Measurements from ENCODE around the gene IFRD2. TPM values are rescaled to one million over a fixed set of nuclear protein-coding genes. Genes with fewer than 3 reads are reported as not detected.
A peak's percentile ranks its signal among the peaks of the same experiment; 100 is the strongest.

Gene IFRD2
- total RNA-seq, 5 donors from 2014 or later (not counting 1 experiment from before 2014, with no cell fraction given), result 50.0 to 91.2 (median 75.9) TPM

GRCh38 chr3:50318615-50319014 is 26.4 kb upstream of the IFRD2 start:
- H3K27me3 Mint-ChIP-seq, result no peaks in the 10 kb centered on the region
- Histone ChIP-seq H3K27me3 (replicated peaks in 1 of 2; ENCODE audit: control insufficient read depth in 2 of 2, extremely low read depth in 1 of 2, insufficient read depth in 2 of 2, low read length in 1 of 2) (no peaks in the 10 kb centered on the region), H3K27ac (ENCODE audit: low read length) (no peak overlapping the region), H3K36me3 (ENCODE audit: control insufficient read depth in 2 of 2, extremely low read depth in 1 of 2, insufficient read depth in 1 of 2, low read length in 1 of 2) (no peaks in the 10 kb centered on the region), H3K4me1 (ENCODE audit: control insufficient read depth in 1 of 2, extremely low read depth in 1 of 2, insufficient read depth in 2 of 2, low read length in 2 of 2) (peaks cover 6 to 68% of the 10 kb centered on the region in 2 experiments), H3K9me3 (no peaks in the 10 kb centered on the region), H3K4me3 (ENCODE audit: control insufficient read depth in 1 of 2, extremely low read depth in 1 of 2, low read length in 1 of 2) (no peak overlapping the region)
- WGBS (ENCODE audit: insufficient coverage), result 78% methylated on average over 4 of the region's 10 CpGs
- no peaks in the 10 kb centered on the region for H3K36me3 Mint-ChIP-seq
- DNase-seq (no peak), ATAC-seq (replicated peaks in 1 of 4) (no peak)
- H3K4me3 Mint-ChIP-seq, result no peak overlapping the region
- POLR2A ChIA-PET, result interaction anchor here in 1 of 2 donors (0.5 kb wide), 1 partner anchor 8 kb away, joined by 5 read pairs; no protein-coding TSS in a partner anchor
- CTCF ChIA-PET, result interaction anchor here in 1 of 2 donors (0.7 kb wide), 1 partner anchor 18 kb away, joined by 3 read pairs; no protein-coding TSS in a partner anchor
- H3K27ac Mint-ChIP-seq, result peak overlapping the region in 1 of 2 donors; percentile 28
- H3K4me1 Mint-ChIP-seq, result peaks cover 26 to 52% (median 37%) of the 10 kb centered on the region in 3 donors
- H3K9me3 Mint-ChIP-seq, result no peaks in the 10 kb centered on the region

GRCh38 chr3:50318163-50318562 is 25.9 kb upstream of the IFRD2 start:
- Mint-ChIP-seq H3K4me3 (no peak overlapping the region), H3K4me1 (peaks cover 26 to 52% (median 37%) of the 10 kb centered on the region in 3 donors), H3K36me3 (no peaks in the 10 kb centered on the region), H3K27me3 (no peaks in the 10 kb centered on the region), H3K27ac (no peak overlapping the region), H3K9me3 (no peaks in the 10 kb centered on the region)
- H3K4me3 ChIP-seq (ENCODE audit: control insufficient read depth in 1 of 2, extremely low read depth in 1 of 2, low read length in 1 of 2), result no peak overlapping the region
- ChIA-PET CTCF (interaction anchor here in 1 of 2 donors (0.7 to 1.8 kb wide), 2 partner anchors 19 kb away, joined by 3 to 7 read pairs; partner anchors contain the start of genes HYAL3 and NAA80), POLR2A (interaction anchor here in 1 of 2 donors (0.6 kb wide), 1 partner anchor 11 kb away, joined by 3 read pairs; no protein-coding TSS in a partner anchor)
- peaks cover 6 to 68% of the 10 kb centered on the region in 2 experiments for H3K4me1 ChIP-seq (ENCODE audit: control insufficient read depth in 1 of 2, extremely low read depth in 1 of 2, insufficient read depth in 2 of 2, low read length in 2 of 2)
- H3K36me3 ChIP-seq (ENCODE audit: control insufficient read depth in 2 of 2, extremely low read depth in 1 of 2, insufficient read depth in 1 of 2, low read length in 1 of 2), result no peaks in the 10 kb centered on the region
- ATAC-seq (replicated peaks in 1 of 4) (no peak), DNase-seq (no peak)
- H3K27ac ChIP-seq (ENCODE audit: low read length), result no peak overlapping the region
- H3K9me3 ChIP-seq, result no peaks in the 10 kb centered on the region
- 92% methylated on average over 10 of the region's 11 CpGs for WGBS (ENCODE audit: insufficient coverage)
- H3K27me3 ChIP-seq (replicated peaks in 1 of 2; ENCODE audit: control insufficient read depth in 2 of 2, extremely low read depth in 1 of 2, insufficient read depth in 2 of 2, low read length in 1 of 2), result no peaks in the 10 kb centered on the region

GRCh38 chr3:50317300-50317699 is 25.1 kb upstream of the IFRD2 start:
- POLR2A ChIA-PET, result interaction anchor here in 1 of 2 donors (0.6 kb wide), 1 partner anchor 10 kb away, joined by 3 read pairs; no protein-coding TSS in a partner anchor
- Histone ChIP-seq H3K27ac (ENCODE audit: low read length) (peak overlapping the region; percentile 63), H3K4me1 (ENCODE audit: control insufficient read depth in 1 of 2, extremely low read depth in 1 of 2, insufficient read depth in 2 of 2, low read length in 2 of 2) (peaks cover 6 to 63% of the 10 kb centered on the region in 2 experiments), H3K9me3 (no peaks in the 10 kb centered on the region), H3K36me3 (ENCODE audit: control insufficient read depth in 2 of 2, extremely low read depth in 1 of 2, insufficient read depth in 1 of 2, low read length in 1 of 2) (no peaks in the 10 kb centered on the region), H3K27me3 (replicated peaks in 1 of 2; ENCODE audit: control insufficient read depth in 2 of 2, extremely low read depth in 1 of 2, insufficient read depth in 2 of 2, low read length in 1 of 2) (no peaks in the 10 kb centered on the region), H3K4me3 (ENCODE audit: control insufficient read depth in 1 of 2, extremely low read depth in 1 of 2, low read length in 1 of 2) (peak overlapping the region in 1 of 2 donors; percentile 19)
- Mint-ChIP-seq H3K36me3 (no peaks in the 10 kb centered on the region), H3K27me3 (no peaks in the 10 kb centered on the region), H3K4me3 (no peak overlapping the region), H3K27ac (peak overlapping the region; percentile 92 to 95), H3K4me1 (peaks cover 26 to 46% (median 37%) of the 10 kb centered on the region in 3 donors), H3K9me3 (no peaks in the 10 kb centered on the region)
- DNase-seq, result no peak
- ATAC-seq (replicated peaks in 1 of 4), result no peak
- CTCF ChIA-PET, result interaction anchor here in 1 of 2 donors (1.8 kb wide), 1 partner anchor 18 kb away, joined by 7 read pairs; the partner anchor contains the start of genes HYAL3 and NAA80
- 79% methylated on average over 3 of the region's 6 CpGs for WGBS (ENCODE audit: insufficient coverage)

DNA sequence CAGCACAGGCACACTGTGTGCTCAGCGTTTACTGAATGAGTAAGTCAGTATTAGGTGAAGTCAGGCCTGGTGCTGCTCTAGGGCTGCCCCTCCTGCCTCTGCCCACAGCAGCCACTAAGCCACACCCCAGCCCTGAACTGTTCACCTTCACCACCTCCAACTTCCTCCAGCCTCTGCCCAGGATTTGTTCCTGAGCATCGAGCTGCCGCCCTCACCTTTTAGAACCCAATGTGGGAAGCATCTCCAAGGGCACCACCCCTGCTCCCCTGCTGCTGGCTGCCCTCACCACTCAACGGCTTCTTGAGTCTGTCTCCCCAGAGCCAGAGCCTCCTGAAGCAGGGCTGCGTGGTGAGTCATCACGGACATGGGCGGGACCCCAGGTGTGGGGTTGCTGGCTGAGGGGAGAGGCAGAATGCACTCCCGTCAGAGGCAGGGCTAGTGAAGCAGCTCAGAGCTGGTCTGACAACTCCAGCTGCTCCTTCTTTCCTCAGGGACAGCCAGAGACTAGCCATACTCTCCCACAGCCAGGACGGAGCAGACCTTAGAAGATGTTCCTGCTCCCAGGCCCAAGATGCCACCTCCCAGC is 24.5 kb upstream of the IFRD2 start:
- peak overlapping the region; percentile 63 for H3K27ac ChIP-seq (ENCODE audit: low read length)
- H3K4me1 Mint-ChIP-seq, result peaks cover 26 to 46% (median 37%) of the 10 kb centered on the region in 3 donors
- H3K36me3 Mint-ChIP-seq, result no peaks in the 10 kb centered on the region
- peak overlapping the region in 1 of 2 donors; percentile 19 for H3K4me3 ChIP-seq (ENCODE audit: control insufficient read depth in 1 of 2, extremely low read depth in 1 of 2, low read length in 1 of 2)
- ATAC-seq (replicated peaks in 1 of 4) (peak; percentile 26 to 69 (median 62)), DNase-seq (peak in 33 of 35 experiments; percentile 25 to 77 (median 52))
- H3K27me3 Mint-ChIP-seq, result no peaks in the 10 kb centered on the region
- H3K36me3 ChIP-seq (ENCODE audit: control insufficient read depth in 2 of 2, extremely low read depth in 1 of 2, insufficient read depth in 1 of 2, low read length in 1 of 2), result no peaks in the 10 kb centered on the region
- peak overlapping the region; percentile 55 to 69 (median 61) for H3K4me3 Mint-ChIP-seq
- H3K9me3 Mint-ChIP-seq, result no peaks in the 10 kb centered on the region
- no peaks in the 10 kb centered on the region for H3K27me3 ChIP-seq (replicated peaks in 1 of 2; ENCODE audit: control insufficient read depth in 2 of 2, extremely low read depth in 1 of 2, insufficient read depth in 2 of 2, low read length in 1 of 2)
- H3K27ac Mint-ChIP-seq, result peak overlapping the region; percentile 92 to 95
- H3K9me3 ChIP-seq, result no peaks in the 10 kb centered on the region
- ChIA-PET POLR2A (no interaction called here), CTCF (interaction anchor here in 1 of 2 donors (1.8 kb wide), 1 partner anchor 17 kb away, joined by 7 read pairs; the partner anchor contains the start of genes HYAL3 and NAA80)
- peaks cover 5 to 57% of the 10 kb centered on the region in 2 experiments for H3K4me1 ChIP-seq (ENCODE audit: control insufficient read depth in 1 of 2, extremely low read depth in 1 of 2, insufficient read depth in 2 of 2, low read length in 2 of 2)
- WGBS (ENCODE audit: insufficient coverage), result 33% methylated on average over 3 of the region's 9 CpGs

DNA sequence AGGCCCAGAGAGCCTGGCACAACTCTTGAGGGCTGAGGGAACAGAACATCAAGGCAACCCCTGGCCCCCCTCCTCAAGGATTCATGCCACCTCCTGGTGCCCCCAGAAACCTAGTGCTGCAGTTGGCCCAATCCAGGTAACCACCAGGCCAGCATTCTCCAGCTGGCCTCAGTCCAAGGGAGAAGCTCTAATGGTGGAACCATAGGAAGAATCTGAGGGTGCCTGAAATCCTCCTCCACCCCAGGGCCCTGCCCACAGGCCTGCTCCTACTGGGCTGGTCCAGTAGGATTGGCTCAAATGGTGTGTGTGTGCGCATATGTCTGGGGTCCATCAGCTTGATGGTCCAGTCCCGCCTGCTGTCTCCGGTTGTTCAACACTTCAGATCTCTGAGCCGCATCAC is 22.6 kb upstream of the IFRD2 start:
- peaks cover 0 to 42% of the 10 kb centered on the region in 2 experiments for H3K4me1 ChIP-seq (ENCODE audit: control insufficient read depth in 1 of 2, extremely low read depth in 1 of 2, insufficient read depth in 2 of 2, low read length in 2 of 2)
- DNase-seq, result no peak
- H3K27ac ChIP-seq (ENCODE audit: low read length), result no peak overlapping the region
- Mint-ChIP-seq H3K36me3 (no peaks in the 10 kb centered on the region), H3K9me3 (no peaks in the 10 kb centered on the region), H3K27me3 (no peaks in the 10 kb centered on the region), H3K27ac (peak overlapping the region in 1 of 2 donors; percentile 76), H3K4me3 (no peak overlapping the region), H3K4me1 (peaks cover 16 to 37% (median 28%) of the 10 kb centered on the region in 3 donors)
- no peaks in the 10 kb centered on the region for H3K9me3 ChIP-seq
- no peaks in the 10 kb centered on the region for H3K36me3 ChIP-seq (ENCODE audit: control insufficient read depth in 2 of 2, extremely low read depth in 1 of 2, insufficient read depth in 1 of 2, low read length in 1 of 2)
- CTCF ChIA-PET, result no interaction called here
- ATAC-seq (replicated peaks in 1 of 4), result no peak
- H3K4me3 ChIP-seq (ENCODE audit: control insufficient read depth in 1 of 2, extremely low read depth in 1 of 2, low read length in 1 of 2), result no peak overlapping the region
- no peaks in the 10 kb centered on the region for H3K27me3 ChIP-seq (replicated peaks in 1 of 2; ENCODE audit: control insufficient read depth in 2 of 2, extremely low read depth in 1 of 2, insufficient read depth in 2 of 2, low read length in 1 of 2)
- whole genome bisulfite sequencing (ENCODE audit: insufficient coverage), result 100% methylated on average over 3 of the region's 4 CpGs
- POLR2A ChIA-PET, result interaction anchor here in 1 of 2 donors (0.6 kb wide), 1 partner anchor 535 kb away, joined by 3 read pairs; no protein-coding TSS in a partner anchor

- Histone ChIP-seq H3K27me3 (replicated peaks in 1 of 2; ENCODE audit: control insufficient read depth in 2 of 2, extremely low read depth in 1 of 2, insufficient read depth in 2 of 2, low read length in 1 of 2) (no peaks in the 10 kb centered on the region), H3K4me3 (ENCODE audit: control insufficient read depth in 1 of 2, extremely low read depth in 1 of 2, low read length in 1 of 2) (no peak overlapping the region), H3K9me3 (no peaks in the 10 kb centered on the region), H3K27ac (ENCODE audit: low read length) (no peak overlapping the region), H3K4me1 (ENCODE audit: control insufficient read depth in 1 of 2, extremely low read depth in 1 of 2, insufficient read depth in 2 of 2, low read length in 2 of 2) (peaks cover 0 to 38% of the 10 kb centered on the region in 2 experiments), H3K36me3 (ENCODE audit: control insufficient read depth in 2 of 2, extremely low read depth in 1 of 2, insufficient read depth in 1 of 2, low read length in 1 of 2) (no peaks in the 10 kb centered on the region)
- no peaks in the 10 kb centered on the region for H3K27me3 Mint-ChIP-seq
- H3K27ac Mint-ChIP-seq, result no peak overlapping the region
- no peak for DNase-seq
- peaks cover 12 to 32% (median 24%) of the 10 kb centered on the region in 3 donors for H3K4me1 Mint-ChIP-seq
- WGBS (ENCODE audit: insufficient coverage), result 93% methylated on average over 3 of the region's 3 CpGs
- no peaks in the 10 kb centered on the region for H3K36me3 Mint-ChIP-seq
- CTCF ChIA-PET, result interaction anchor here in 1 of 2 donors (0.6 kb wide), 1 partner anchor 723 kb away, joined by 4 read pairs; no protein-coding TSS in a partner anchor
- POLR2A ChIA-PET, result no interaction called here
- H3K4me3 Mint-ChIP-seq, result no peak overlapping the region
- ATAC-seq (replicated peaks in 1 of 4), result no peak
- H3K9me3 Mint-ChIP-seq, result no peaks in the 10 kb centered on the region
These were observed 22.1 kb upstream of the IFRD2 start for GRCh38 chr3:50314342-50314741.

All from T-cell (primary cell).